HepG2 (cell line): ENCODE data around the gene ADGRD1. TPM values are rescaled to one million over a fixed set of nuclear protein-coding genes. Genes with fewer than 3 reads are reported as not detected.

Experiments used
- FLYWCH1 ChIP-seq: sonication (generic); formaldehyde crosslinking; IDR thresholded peaks from 2 replicates; pipeline ENCODE4 v1.8.1; 2023; ENCODE audit warnings: mild to moderate bottlenecking, missing genetic modification reagents
- GLMP ChIP-seq: sonication (generic); formaldehyde crosslinking; IDR thresholded peaks from 2 replicates; pipeline ENCODE4 v1.9.0; 2021; ENCODE audit warnings: missing genetic modification reagents, mild to moderate bottlenecking, borderline replicate concordance
- KAT7 ChIP-seq: IDR thresholded peaks from 2 replicates; pipeline ENCODE4 v1.6.1; 2018; ENCODE audit warnings: borderline replicate concordance, missing compliant biosample characterization
- POGK ChIP-seq: sonication (generic); formaldehyde crosslinking; conservative IDR thresholded peaks from 2 replicates; pipeline ENCODE4 v1.8.0; 2022; ENCODE audit warnings: mild to moderate bottlenecking, moderate library complexity, missing genetic modification reagents
- PRDM15 ChIP-seq: sonication (generic); formaldehyde crosslinking; IDR thresholded peaks from 2 replicates; pipeline ENCODE4 v1.4.0; 2020; ENCODE audit warnings: missing genetic modification reagents
- ZBTB7B ChIP-seq: sonication (generic); formaldehyde crosslinking; IDR thresholded peaks from 2 replicates; pipeline ENCODE4 v1.4.0; 2020; ENCODE audit warnings: missing genetic modification reagents
- ZNF607 ChIP-seq: sonication (generic); formaldehyde crosslinking; IDR thresholded peaks from 2 replicates; pipeline ENCODE4 v1.5.1; 2020; ENCODE audit warnings: missing genetic modification reagents, mild to moderate bottlenecking, borderline replicate concordance
- ZNF609 ChIP-seq: sonication (generic); formaldehyde crosslinking; IDR thresholded peaks from 2 replicates; pipeline ENCODE4 v1.4.0; 2020; ENCODE audit warnings: mild to moderate bottlenecking, missing genetic modification reagents, borderline replicate concordance
- ZNF687 ChIP-seq: sonication (generic); formaldehyde crosslinking; IDR thresholded peaks from 2 replicates; pipeline ENCODE4 v1.5.1; 2020; ENCODE audit warnings: mild to moderate bottlenecking, missing genetic modification reagents, moderate library complexity
- polyA plus RNA-seq, 8 experiments: library from polyadenylated mRNA; depleted of rRNA in 3 of 8; stranded (reverse) in 7 of 8; unstranded in 1 of 8; fragments of >200 nt; fragmentation: Illumina TruSeq in 4 of 8; extraction: Trizol in 4 of 8; gene quantifications; 2 replicates each; pipeline versions ENCODE4 v1.2.1 to v1.2.3, GENCODE V29; 2011 to 2016; ENCODE audit warnings: low read depth in 4 of 8, missing spikeins in 1 of 8, mixed read lengths in 1 of 8; ENCODE audit not compliant: insufficient read depth in 1 of 8
- total RNA-seq, 5 experiments: library from RNA; depleted of rRNA; stranded (reverse); fragments of >200 nt; fragmentation: Illumina TruSeq; extraction: Trizol; gene quantifications; 2 replicates each; pipeline ENCODE4 v1.2.3, GENCODE V29; 2016; ENCODE audit warnings: low read depth in 1 of 5

The ADGRD1 gene
- total and polyA plus RNA-seq, 2 of the 13 experiments (the other 11 are each of a cell fraction or from before 2014, with no cell fraction given), result 0.46 to 12.4 TPM

- TF ChIP-seq ZNF609 (CRISPR knock-in tag), result peak; percentile 90
- TF ChIP-seq PRDM15 (CRISPR knock-in tag), result no peak
- peak; percentile 79 for TF ChIP-seq ZNF687
- TF ChIP-seq POGK (CRISPR knock-in tag), result no peak
- no peak for TF ChIP-seq GLMP
- TF ChIP-seq KAT7, result no peak
- no peak for TF ChIP-seq FLYWCH1 (CRISPR knock-in tag)
- TF ChIP-seq ZBTB7B, result peak; percentile 75
- no peak; the same call in 1 of the 2 replicates for TF ChIP-seq ZNF607 (CRISPR knock-in tag)
Observed at GRCh38 chr12:131012279-131013069, 58.8 kb downstream of the ADGRD1 start (continued).
